NCI-H1048 (cell line): ENCODE results near the gene RNF19B.
"Not testable (repeated sequence)": the region's sequence is repeated elsewhere in the genome, so short reads cannot be mapped to it uniquely, and the experiment has no call there.

Experiments
- DNase-seq: peaks from one replicate; lab custom pipeline; 2025; lab: John Stamatoyannopoulos, UW

RNF19B gene

GRCh38 chr1:32928285-32928684 lies 36.3 kb downstream of the RNF19B start:
- no peak for DNase-seq

- DNase-seq = no peak
These were observed 37.2 kb downstream of the RNF19B start for GRCh38 chr1:32927441-32927840.

DNA sequence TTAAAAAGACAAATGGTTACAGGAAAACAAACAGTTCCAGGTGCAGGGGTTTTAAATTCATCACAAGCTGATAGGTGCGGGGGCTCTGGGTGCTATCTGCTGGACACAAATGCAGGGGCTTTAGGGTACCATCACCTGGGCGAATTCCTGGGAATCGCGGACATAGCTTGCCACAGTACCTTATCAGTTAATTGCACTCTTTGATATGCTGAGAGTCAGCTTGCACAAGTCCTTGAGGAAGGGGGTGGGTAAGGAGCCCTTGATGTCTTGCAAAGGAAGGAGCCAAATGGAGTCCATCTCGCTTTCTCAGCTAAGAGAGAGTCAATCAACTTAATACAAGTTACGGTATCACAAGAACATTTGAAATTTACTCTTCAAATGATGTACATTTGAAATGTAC lies 38.0 kb downstream of the RNF19B start:
- no peak for DNase-seq

DNA sequence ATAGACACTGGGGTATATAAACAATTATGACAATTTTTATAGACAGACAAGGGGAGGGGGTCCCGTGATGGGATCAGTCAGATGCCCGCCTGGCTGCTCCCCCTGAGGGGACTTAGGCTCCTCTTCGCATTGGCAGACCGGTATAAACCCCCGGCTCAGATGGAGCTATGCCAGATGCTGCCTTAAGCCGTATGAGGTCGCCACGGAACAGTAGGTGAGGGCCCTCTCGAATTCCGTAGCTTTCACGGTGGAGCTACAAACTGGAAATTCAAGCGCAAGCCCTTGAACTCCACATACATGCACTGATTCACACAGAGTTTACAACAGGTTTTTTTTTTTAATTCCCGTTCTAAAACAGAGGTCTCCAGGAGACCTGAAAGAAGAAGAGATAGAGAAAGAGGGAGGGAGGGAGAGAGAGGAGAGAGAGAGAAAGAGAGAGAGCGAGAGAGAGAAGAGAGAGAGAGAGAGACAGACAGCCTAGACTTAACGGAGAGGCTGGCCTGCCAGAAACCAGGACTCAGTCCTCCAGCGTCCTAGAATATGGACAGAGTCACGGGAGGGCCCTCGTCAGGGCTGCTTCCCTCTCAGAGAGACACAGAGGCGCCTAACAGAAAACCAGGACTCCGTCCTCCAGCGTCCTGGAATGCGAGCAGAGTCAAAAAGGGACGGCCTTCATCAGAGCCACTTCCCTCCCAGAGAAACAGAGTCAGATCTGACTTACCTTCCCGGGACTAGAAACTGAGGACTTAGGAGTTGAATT lies 39.0 kb downstream of the RNF19B start:
- DNase-seq = no peak

DNA sequence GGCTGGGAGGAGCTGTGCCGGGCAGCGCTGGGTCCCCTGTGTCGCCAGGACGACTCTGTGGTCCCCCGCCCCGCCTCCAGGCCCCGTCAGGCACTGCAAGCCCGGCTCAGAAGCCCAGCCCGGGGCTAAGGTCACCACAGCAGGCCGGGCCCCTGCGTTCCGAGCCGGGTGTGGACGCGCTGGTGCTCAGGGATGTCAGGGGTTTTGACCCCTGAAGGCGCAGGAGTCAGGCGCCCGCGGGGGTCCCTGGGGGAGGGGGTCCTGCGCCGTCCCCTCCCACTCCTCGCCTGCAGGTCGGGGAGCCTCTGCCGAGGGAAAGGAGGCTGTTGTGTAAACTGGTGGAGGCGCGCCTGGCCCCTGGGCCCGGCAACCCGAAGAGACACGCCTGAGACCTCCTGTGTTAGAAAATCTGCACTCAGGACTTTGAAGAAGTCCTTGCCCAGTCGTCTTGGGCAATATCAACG lies 39.7 kb downstream of the RNF19B start:
- no peak for DNase-seq

DNA sequence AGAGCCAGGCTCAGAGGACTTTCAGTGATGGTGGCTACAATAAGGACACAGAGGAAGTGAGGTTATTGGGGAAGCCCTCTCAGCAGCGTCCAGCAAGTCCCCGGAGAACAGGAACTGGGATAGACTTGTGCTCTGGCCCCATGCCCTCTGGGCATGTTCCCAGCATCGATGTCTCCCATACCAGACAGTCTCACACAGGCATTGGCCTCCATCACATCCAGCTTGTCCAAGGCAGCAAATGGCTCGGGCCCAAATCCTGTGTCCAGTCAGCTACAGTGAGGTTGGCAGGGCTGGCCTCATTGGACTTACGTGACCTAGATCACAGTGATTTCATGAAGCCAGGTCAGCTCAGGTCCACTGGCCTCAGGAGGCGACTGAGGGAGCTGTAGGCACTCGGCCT lies 43.8 kb downstream of the RNF19B start:
- DNase-seq = no peak

DNA sequence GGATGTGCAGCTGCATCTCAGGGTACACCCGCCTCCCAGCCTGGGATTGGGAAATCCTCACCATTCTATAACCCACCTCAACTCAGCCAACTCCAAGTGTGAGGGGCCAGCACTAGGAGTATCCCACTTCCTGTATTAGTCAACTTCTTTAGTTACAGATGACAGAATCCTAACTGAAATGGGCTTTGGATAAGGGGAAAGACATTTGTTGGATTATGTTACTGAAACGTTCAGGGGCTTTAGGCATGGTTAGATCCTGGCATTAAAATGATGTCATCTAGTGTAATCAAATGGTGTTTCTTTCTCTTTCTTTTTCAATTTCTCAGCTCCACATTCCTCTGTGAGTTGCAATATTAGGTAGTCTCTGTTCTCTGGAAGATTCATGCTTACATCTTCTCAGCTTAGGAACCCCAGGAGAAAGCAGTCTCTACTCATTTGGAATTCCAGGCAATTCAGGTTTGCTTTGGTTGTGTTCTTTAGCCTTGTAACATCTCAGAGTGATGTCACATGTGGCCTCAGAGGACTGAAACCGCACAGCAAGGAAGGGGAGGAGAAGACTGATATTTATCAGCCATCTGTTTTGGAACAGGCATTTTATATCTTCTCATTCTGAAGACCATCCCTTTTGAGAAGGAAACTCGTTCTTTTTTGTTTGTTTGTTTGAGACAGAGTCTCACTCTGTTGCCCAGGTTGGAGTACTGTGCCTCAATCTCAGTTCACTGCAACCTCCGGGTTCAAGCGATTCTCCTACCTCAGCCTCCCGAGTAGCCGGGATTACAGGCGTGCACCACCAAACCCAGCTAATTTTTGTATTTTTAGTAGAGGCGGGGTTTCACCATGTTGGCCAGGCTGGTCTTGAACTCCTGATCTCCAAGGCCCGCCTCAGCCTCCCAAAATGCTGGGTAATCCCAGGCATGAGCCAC lies 44.5 kb downstream of the RNF19B start:
- DNase-seq = no peak

- no peak for DNase-seq
These were observed 46.4 kb downstream of the RNF19B start for GRCh38 chr1:32918179-32918578.

DNA sequence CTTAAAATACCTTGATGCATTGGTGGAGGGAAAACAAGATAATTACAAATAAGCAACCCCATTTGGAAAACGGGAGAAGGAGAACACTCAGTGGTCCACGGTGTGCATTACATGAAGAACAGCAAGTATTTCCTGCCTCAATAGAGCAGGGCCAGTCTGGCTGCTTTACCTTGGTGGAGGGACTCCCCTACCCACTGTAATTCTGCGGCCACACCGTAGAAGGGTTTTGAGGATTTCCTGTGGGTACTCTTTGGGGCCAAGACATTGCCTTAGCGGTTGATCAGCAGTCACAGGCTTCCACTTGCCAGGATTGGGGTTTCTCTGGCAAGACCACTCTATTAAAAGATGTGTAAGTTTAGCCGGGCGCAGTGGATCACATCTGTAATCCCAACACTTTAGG lies 47.1 kb downstream of the RNF19B start:
- no peak for DNase-seq

DNA sequence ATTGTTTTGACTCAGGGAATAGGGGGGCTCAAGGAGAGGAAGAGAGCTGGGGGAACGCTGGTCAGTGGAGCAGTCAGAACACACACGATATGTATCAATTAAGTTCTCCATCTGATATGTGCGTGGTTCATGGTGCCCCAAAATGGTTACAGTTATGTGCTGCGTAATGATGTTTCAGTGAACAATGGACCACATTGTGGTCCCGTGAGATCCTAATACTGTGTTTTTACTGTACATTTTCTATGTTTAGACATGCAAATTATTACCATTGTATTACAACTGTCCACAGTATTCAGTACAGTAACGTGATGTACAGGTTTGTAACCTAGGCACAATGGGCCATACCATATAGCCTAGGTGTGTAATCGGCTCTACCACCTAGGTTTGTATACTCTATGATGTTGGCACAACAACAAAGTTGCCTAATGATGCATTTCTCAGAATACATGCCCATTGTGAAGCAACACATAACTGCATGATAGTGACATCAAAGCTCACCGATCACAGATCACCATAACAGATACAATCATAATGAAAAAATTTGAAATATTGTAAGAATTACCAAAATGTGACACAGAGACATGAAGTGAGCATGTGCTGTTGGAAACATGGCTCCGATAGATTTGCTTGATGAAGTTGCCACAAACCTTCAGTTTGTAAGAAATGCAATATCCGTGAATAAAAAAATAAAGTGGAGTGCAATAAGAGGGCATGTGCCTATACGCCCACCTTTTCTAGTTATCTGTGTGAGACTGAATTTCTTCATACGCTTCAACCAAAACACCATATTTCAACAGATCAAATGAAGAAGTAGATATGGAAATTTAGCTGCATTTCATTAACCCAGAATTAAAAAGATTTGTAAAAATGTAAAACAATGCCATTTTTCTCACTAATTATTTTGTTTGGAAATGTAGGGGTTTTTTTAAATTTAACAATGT lies 48.6 kb downstream of the RNF19B start:
- no peak for DNase-seq

- no peak for DNase-seq
These were observed 54.3 kb downstream of the RNF19B start for GRCh38 chr1:32910319-32910718.

- no peak for DNase-seq
These were observed 57.2 kb downstream of the RNF19B start for GRCh38 chr1:32907435-32907834.

DNA sequence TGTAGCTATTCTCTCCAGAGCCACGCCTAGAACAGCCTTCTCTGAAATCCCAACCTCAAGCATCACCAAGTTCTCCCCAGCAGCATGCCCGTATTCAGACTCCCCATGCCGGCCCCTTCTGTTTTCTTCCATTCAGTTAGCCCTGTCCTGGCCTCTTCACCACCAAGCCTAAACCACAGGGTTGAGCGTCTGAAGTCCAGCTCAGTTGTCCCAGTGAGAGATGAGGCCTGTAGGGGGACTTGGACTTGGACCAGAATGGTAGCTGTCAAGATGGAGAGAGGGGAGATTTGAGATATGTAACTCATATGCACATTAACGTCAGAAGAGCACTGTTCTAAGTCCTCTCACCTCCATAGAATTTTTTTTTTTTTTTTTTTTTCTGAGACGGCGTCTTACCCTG lies 58.0 kb downstream of the RNF19B start:
- no peak for DNase-seq

- not testable (repeated sequence) for DNase-seq
These were observed 59.0 kb downstream of the RNF19B start for GRCh38 chr1:32905588-32905987.

- no peak for DNase-seq
These were observed 59.8 kb downstream of the RNF19B start for GRCh38 chr1:32904797-32905196.

- DNase-seq = no peak
These were observed 60.4 kb downstream of the RNF19B start for GRCh38 chr1:32903991-32904785.

- no peak for DNase-seq
These were observed 62.1 kb downstream of the RNF19B start for GRCh38 chr1:32902535-32902920.

DNA sequence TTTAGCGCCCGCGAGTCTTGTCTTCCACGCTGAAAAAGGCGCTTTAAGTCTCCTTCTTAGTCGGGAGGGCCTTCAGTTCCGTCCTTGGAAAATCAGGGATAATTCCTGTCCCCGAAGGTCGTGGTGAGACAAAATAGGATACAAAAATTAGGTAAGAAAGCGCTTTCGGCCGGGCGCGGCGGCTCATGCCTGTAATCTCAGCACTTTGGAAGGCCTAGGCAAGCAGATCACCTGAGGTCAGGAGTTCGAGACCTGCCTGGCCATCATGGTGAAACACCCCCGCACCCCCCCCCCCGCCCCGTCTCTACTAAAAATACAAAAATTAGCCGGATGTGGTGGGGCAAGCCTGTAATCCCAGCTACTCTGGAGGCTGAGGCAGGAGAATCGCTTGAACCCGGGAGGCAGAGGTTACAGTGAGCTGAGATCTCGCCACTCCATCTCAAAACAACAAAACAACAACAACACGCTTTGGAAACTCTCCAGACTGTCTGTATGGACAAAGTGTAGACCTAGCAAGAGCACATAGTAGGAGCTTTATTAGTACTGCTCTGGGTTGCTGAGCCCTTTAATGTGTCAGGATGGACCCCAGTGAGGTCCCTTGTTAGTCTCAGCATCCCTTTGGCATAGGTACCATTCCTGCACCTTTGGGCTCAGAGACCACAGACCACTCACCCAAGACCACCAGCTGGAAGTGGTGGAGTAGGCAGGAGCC lies 62.6 kb downstream of the RNF19B start:
- DNase-seq = no peak

DNA sequence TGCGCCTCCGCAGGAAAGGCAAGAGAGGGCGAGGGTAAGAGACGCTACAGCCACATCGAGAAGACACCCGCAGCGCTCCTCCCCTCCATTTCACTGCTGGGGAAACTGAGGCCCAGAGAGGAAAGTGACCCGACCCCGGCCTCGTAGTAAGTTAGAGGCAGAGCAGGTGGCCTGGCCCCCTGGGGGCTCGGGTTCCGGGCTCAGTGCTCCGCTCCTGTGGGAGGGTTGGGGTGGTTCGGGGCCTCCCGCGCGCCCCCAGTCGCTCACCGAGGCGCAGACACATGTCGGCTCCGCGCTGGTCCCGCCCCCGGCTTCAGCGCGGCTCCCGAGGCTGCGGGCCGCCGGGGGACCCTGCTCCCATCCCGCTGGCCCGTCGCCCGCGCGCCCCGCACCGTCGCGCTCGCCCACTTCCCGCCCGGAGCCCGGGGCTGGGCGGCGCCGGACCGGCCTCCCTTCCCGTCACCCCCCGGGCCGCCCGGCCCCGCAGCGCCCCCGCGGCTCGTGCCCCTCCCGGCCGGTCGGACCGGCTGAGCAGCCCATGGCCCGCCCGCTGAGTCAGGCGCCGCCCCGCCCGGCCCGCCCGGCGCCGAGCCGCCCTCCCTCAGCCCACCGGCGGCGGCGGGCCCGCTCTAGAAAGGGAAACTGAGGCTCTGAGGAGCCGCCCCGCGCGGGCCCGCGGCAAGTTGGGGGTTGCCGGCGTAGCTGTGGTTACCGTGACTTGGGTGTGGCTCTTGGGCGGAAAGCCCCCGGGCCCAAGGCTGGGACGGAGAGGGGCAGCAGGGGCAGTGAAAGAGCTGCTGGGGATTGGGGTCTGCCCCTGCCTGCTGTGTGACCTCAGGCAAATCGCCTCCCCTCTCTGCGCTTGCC lies 63.4 kb downstream of the RNF19B start, which contains the start of gene TMEM54:
Gene TMEM54, minus strand, starts transcription at position 434 of the 867 bp plus-strand sequence. Its CDS starts 151 bp downstream, at position 283.
- no peak for DNase-seq
